HEK293 (cell line): ENCODE results near the gene ABCC12.
A peak's percentile ranks its signal among the peaks of the same experiment; 100 is the strongest.

Experiments
- CTCF ChIA-PET: fragments of 350-600 bp; formaldehyde crosslinking; extraction: SDS; loops from one replicate; lab custom pipeline; 2021; ENCODE audit warnings: antibody characterized with exemption; lab: Yijun Ruan, JAX
- POLR2A ChIA-PET: fragments of 300-600 bp; formaldehyde crosslinking; extraction: SDS; loops from one replicate; lab custom pipeline; 2020; ENCODE audit warnings: antibody characterized with exemption, inconsistent platforms; lab: Yijun Ruan, JAX
- H3K27ac ChIP-seq: fragments of 200-500 bp; sonication (Bioruptor generic); 2 replicates; pipeline ENCODE4 v1.5.1; 2014; ENCODE audit warnings: low read depth, low read length, control low read depth, inconsistent platforms; ENCODE audit errors: extremely low read depth
- H3K36me3 ChIP-seq, 2 experiments: fragments of 200-500 bp in 1 of 2; sonication (Bioruptor generic) in 1 of 2; 1 replicate in 1 of 2; 2 replicates in 1 of 2; pipeline ENCODE4 v1.5.1; 2014 to 2017; ENCODE audit warnings: inconsistent platforms in 2 of 2, low read length in 2 of 2; ENCODE audit not compliant: control insufficient read depth in 2 of 2, insufficient read depth in 1 of 2
- H3K4me1 ChIP-seq: fragments of 200-500 bp; sonication (Bioruptor generic); 2 replicates; pipeline ENCODE4 v1.5.1; 2014; ENCODE audit warnings: mild to moderate bottlenecking, low read length, inconsistent platforms; ENCODE audit not compliant: control insufficient read depth, insufficient read depth
- H3K4me3 ChIP-seq: 2 replicates; pipeline ENCODE4 v1.5.1; 2011; ENCODE audit warnings: low read depth, mild to moderate bottlenecking, control low read depth, low read length, moderate library complexity
- H3K9me3 ChIP-seq: fragments of 200-500 bp; sonication (Bioruptor generic); 2 replicates; pipeline ENCODE4 v1.5.1; 2014; ENCODE audit warnings: low read depth, low read length, inconsistent platforms; ENCODE audit not compliant: control insufficient read depth, insufficient read depth
- EGR2 ChIP-seq: fragments of 450-650 bp; formaldehyde crosslinking; IDR thresholded peaks from 2 replicates; pipeline ENCODE4 v1.5.1; 2016; ENCODE audit warnings: low read depth, missing biosample characterization, missing genetic modification characterization
- ELK4 ChIP-seq: IDR thresholded peaks from 2 replicates; pipeline ENCODE4 v1.6.1; 2011; ENCODE audit warnings: mild to moderate bottlenecking, low read depth, low read length, borderline replicate concordance
- FEZF1 ChIP-seq: fragments of 450-650 bp; formaldehyde crosslinking; IDR thresholded peaks from 2 replicates; pipeline ENCODE4 v1.5.1; 2016; ENCODE audit warnings: missing biosample characterization, missing genetic modification characterization
- GLI4 ChIP-seq: fragments of 450-650 bp; formaldehyde crosslinking; IDR thresholded peaks from 2 replicates; pipeline ENCODE4 v1.5.1; 2016; ENCODE audit warnings: missing biosample characterization, missing genetic modification characterization
- GLIS1 ChIP-seq: fragments of 450-650 bp; formaldehyde crosslinking; IDR thresholded peaks from 2 replicates; pipeline ENCODE4 v1.5.1; 2016; ENCODE audit warnings: missing biosample characterization, missing genetic modification characterization
- KLF17 ChIP-seq: fragments of 450-650 bp; formaldehyde crosslinking; IDR thresholded peaks from 2 replicates; pipeline ENCODE4 v1.5.1; 2016; ENCODE audit warnings: missing biosample characterization, missing genetic modification characterization
- RBAK ChIP-seq: fragments of 450-650 bp; formaldehyde crosslinking; IDR thresholded peaks from 2 replicates; pipeline ENCODE4 v1.5.1; 2016; ENCODE audit warnings: missing biosample characterization, missing genetic modification characterization
- SP3 ChIP-seq: fragments of 450-650 bp; formaldehyde crosslinking; IDR thresholded peaks from 2 replicates; pipeline ENCODE4 v1.5.1; 2016; ENCODE audit warnings: missing biosample characterization, missing genetic modification characterization
- WT1 ChIP-seq: fragments of 450-650 bp; formaldehyde crosslinking; IDR thresholded peaks from 2 replicates; pipeline ENCODE4 v1.5.1; 2016; ENCODE audit warnings: missing biosample characterization, missing genetic modification characterization
- ZBTB21 ChIP-seq: fragments of 450-650 bp; formaldehyde crosslinking; IDR thresholded peaks from 2 replicates; pipeline ENCODE4 v1.5.1; 2017; ENCODE audit warnings: missing biosample characterization, missing genetic modification characterization
- ZBTB44 ChIP-seq: fragments of 450-650 bp; IDR thresholded peaks from 2 replicates; pipeline ENCODE4 v1.5.1; 2018; ENCODE audit warnings: missing biosample characterization, mild to moderate bottlenecking, missing genetic modification characterization
- ZBTB7A ChIP-seq: fragments of 450-650 bp; formaldehyde crosslinking; IDR thresholded peaks from 2 replicates; pipeline ENCODE4 v1.5.1; 2016; ENCODE audit warnings: low read depth, missing biosample characterization, missing genetic modification characterization
- ZEB2 ChIP-seq: fragments of 450-650 bp; formaldehyde crosslinking; IDR thresholded peaks from 2 replicates; pipeline ENCODE4 v1.5.1; 2016; ENCODE audit warnings: missing biosample characterization, missing genetic modification characterization
- ZFHX2 ChIP-seq: fragments of 450-650 bp; formaldehyde crosslinking; conservative IDR thresholded peaks from 2 replicates; pipeline ENCODE4 v1.5.1; 2016; ENCODE audit warnings: missing biosample characterization, missing genetic modification characterization
- ZIC2 ChIP-seq: fragments of 450-650 bp; formaldehyde crosslinking; IDR thresholded peaks from 2 replicates; pipeline ENCODE4 v1.5.1; 2016; ENCODE audit warnings: missing biosample characterization, missing genetic modification characterization
- ZNF10 ChIP-seq: fragments of 450-650 bp; formaldehyde crosslinking; IDR thresholded peaks from 2 replicates; pipeline ENCODE4 v1.5.1; 2017; ENCODE audit warnings: missing biosample characterization, missing genetic modification characterization
- ZNF140 ChIP-seq: fragments of 450-650 bp; formaldehyde crosslinking; IDR thresholded peaks from 2 replicates; pipeline ENCODE4 v1.5.1; 2016; ENCODE audit warnings: missing biosample characterization, missing genetic modification characterization
- ZNF214 ChIP-seq: fragments of 450-650 bp; formaldehyde crosslinking; IDR thresholded peaks from 2 replicates; pipeline ENCODE4 v1.5.1; 2017; ENCODE audit warnings: missing biosample characterization, mild to moderate bottlenecking, missing genetic modification characterization, borderline replicate concordance
- ZNF341 ChIP-seq: fragments of 450-650 bp; formaldehyde crosslinking; IDR thresholded peaks from 2 replicates; pipeline ENCODE4; 2016; ENCODE audit warnings: low read depth, missing biosample characterization, missing genetic modification characterization
- ZNF350 ChIP-seq: fragments of 450-650 bp; formaldehyde crosslinking; IDR thresholded peaks from 2 replicates; pipeline ENCODE4 v1.5.0; 2017; ENCODE audit warnings: missing biosample characterization, mild to moderate bottlenecking, missing genetic modification characterization
- ZNF366 ChIP-seq: fragments of 450-650 bp; formaldehyde crosslinking; conservative IDR thresholded peaks from 2 replicates; pipeline ENCODE4 v1.5.1; 2016; ENCODE audit warnings: missing biosample characterization, missing genetic modification characterization
- ZNF510 ChIP-seq: fragments of 450-650 bp; formaldehyde crosslinking; IDR thresholded peaks from 2 replicates; pipeline ENCODE4 v1.5.1; 2018; ENCODE audit warnings: mild to moderate bottlenecking, missing genetic modification characterization, missing biosample characterization; ENCODE audit not compliant: insufficient replicate concordance
- ZNF521 ChIP-seq: fragments of 450-650 bp; formaldehyde crosslinking; IDR thresholded peaks from 2 replicates; pipeline ENCODE4 v1.5.1; 2017; ENCODE audit warnings: missing biosample characterization, mild to moderate bottlenecking, missing genetic modification characterization
- ZNF555 ChIP-seq: fragments of 450-650 bp; formaldehyde crosslinking; conservative IDR thresholded peaks from 2 replicates; pipeline ENCODE4 v1.5.1; 2017; ENCODE audit warnings: missing biosample characterization, mild to moderate bottlenecking, missing genetic modification characterization, inconsistent platforms
- ZNF561 ChIP-seq: fragments of 450-650 bp; IDR thresholded peaks from 2 replicates; pipeline ENCODE4 v1.5.1; 2018; ENCODE audit warnings: missing biosample characterization, missing genetic modification characterization, borderline replicate concordance
- ZNF585B ChIP-seq: fragments of 450-650 bp; formaldehyde crosslinking; IDR thresholded peaks from 2 replicates; pipeline ENCODE4 v1.5.1; 2016; ENCODE audit warnings: missing biosample characterization, missing genetic modification characterization
- ZNF76 ChIP-seq: fragments of 450-650 bp; formaldehyde crosslinking; IDR thresholded peaks from 2 replicates; pipeline ENCODE4; 2016; ENCODE audit warnings: low read depth, missing biosample characterization, missing genetic modification characterization, borderline replicate concordance
- ZNF777 ChIP-seq: fragments of 450-650 bp; formaldehyde crosslinking; IDR thresholded peaks from 2 replicates; pipeline ENCODE4 v1.5.1; 2017; ENCODE audit warnings: missing biosample characterization, missing genetic modification characterization, borderline replicate concordance
- ZSCAN16 ChIP-seq: fragments of 450-650 bp; formaldehyde crosslinking; IDR thresholded peaks from 2 replicates; pipeline ENCODE4 v1.5.1; 2016; ENCODE audit warnings: missing biosample characterization, missing genetic modification characterization
- TF ChIP-seq, protein P1 (sequence below): fragments of 450-650 bp; formaldehyde crosslinking; IDR thresholded peaks from 2 replicates; pipeline ENCODE4 v1.5.1; 2017; ENCODE audit warnings: missing biosample characterization, missing genetic modification characterization

Gene ABCC12

DNA sequence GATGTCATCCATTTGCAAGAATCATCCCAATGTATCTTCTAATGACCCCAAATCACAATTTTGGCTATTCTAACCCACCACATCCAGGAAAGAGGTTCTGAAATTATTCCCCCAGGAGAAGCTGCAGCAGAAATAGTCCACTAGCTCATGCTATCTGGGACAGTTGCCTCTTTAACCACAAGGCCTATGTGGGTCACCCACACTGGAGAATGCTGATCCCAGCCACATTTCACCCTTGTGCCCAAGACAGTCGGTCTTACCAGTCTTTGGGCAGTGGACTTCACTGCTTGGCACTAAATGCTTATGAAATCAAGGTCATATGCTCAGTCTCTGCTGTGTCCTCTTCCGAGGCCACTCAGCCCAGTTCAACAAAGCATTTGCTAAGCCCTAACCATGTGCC lies 27.0 kb downstream of the ABCC12 start:
- ChIA-PET POLR2A (no interaction called here), CTCF (no interaction called here)
- no peak overlapping the region for H3K27ac ChIP-seq

GRCh38 chr16:48126801-48127644 lies 28.8 kb downstream of the ABCC12 start:
- no peaks in the 10 kb centered on the region for H3K9me3 ChIP-seq
- H3K27ac ChIP-seq = no peak overlapping the region
- POLR2A ChIA-PET = interaction anchor here (0.6 kb wide), 1 partner anchor 221 kb away, joined by 3 read pairs; no protein-coding TSS in a partner anchor
- H3K4me3 ChIP-seq = no peak overlapping the region
- H3K4me1 ChIP-seq = peaks cover 3% of the 10 kb centered on the region; the same call in 1 of the 2 replicates
- no peaks in the 10 kb centered on the region for H3K36me3 ChIP-seq
- 0 out of 2 replicates have a peak, but pooled peaks have one; percentile 31 for TF ChIP-seq FEZF1
- peak; percentile 73 for TF ChIP-seq ZBTB44 (tag by site-specific recombination)
- no peak for TF ChIP-seq ZNF561
- no peak for TF ChIP-seq ZFHX2 (tag by site-specific recombination)
- TF ChIP-seq ZNF341 (tag by site-specific recombination) = no peak
- TF ChIP-seq ELK4 = no peak
- TF ChIP-seq ZNF76 = no peak
- TF ChIP-seq ZNF140 = no peak
- no peak for TF ChIP-seq ZNF521 (tag by site-specific recombination)
- no peak for TF ChIP-seq GLI4 (tag by site-specific recombination)
- TF ChIP-seq EGR2 (tag by site-specific recombination) = no peak
- TF ChIP-seq ZNF510 (tag by site-specific recombination) = no peak
- TF ChIP-seq RBAK (tag by site-specific recombination) = no peak
- no peak for TF ChIP-seq ZNF585B (tag by site-specific recombination)
- peak; percentile 75 for TF ChIP-seq GLIS1
- 0 out of 2 replicates have a peak, but pooled peaks have one; percentile 27 for TF ChIP-seq ZIC2 (tag by site-specific recombination)
- TF ChIP-seq KLF17 = no peak
- TF ChIP-seq ZNF214 (tag by site-specific recombination) = no peak
- TF ChIP-seq ZNF777 (tag by site-specific recombination) = no peak
- TF ChIP-seq ZBTB21 (tag by site-specific recombination) = no peak
- CTCF ChIA-PET = interaction anchor here (0.6 to 1.9 kb wide), 5 partner anchors 9 to 504 kb away, joined by 3 to 11 read pairs (median 3); no protein-coding TSS in a partner anchor

More for the DNA sequence above, 27.0 kb downstream of the ABCC12 start:
- Histone ChIP-seq H3K4me1 (peaks cover 3% of the 10 kb centered on the region; the same call in 1 of the 2 replicates), H3K36me3 (no peaks in the 10 kb centered on the region), H3K4me3 (no peak overlapping the region), H3K9me3 (no peaks in the 10 kb centered on the region)
- TF ChIP-seq ZNF366 (tag by site-specific recombination) (no peak), ZNF140 (no peak), ZNF350 (tag by site-specific recombination) (no peak), ZNF10 (tag by site-specific recombination) (no peak), SP3 (tag by site-specific recombination) (no peak), ZBTB7A (tag by site-specific recombination) (no peak), WT1 (no peak), ZNF555 (tag by site-specific recombination) (no peak), ZEB2 (tag by site-specific recombination) (no peak), ZSCAN16 (tag by site-specific recombination) (no peak)
- TF ChIP-seq, protein P1, sequence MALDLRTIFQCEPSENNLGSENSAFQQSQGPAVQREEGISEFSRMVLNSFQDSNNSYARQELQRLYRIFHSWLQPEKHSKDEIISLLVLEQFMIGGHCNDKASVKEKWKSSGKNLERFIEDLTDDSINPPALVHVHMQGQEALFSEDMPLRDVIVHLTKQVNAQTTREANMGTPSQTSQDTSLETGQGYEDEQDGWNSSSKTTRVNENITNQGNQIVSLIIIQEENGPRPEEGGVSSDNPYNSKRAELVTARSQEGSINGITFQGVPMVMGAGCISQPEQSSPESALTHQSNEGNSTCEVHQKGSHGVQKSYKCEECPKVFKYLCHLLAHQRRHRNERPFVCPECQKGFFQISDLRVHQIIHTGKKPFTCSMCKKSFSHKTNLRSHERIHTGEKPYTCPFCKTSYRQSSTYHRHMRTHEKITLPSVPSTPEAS (tag by site-specific recombination) = no peak
